ENCODE measurements around the gene OR2A12.

The OR2A12 gene

GRCh38 chr7:144144426-144144825 is 58.3 kb downstream of the OR2A12 start:
- Mint-ChIP-seq H3K4me1 (no peaks in the 10 kb centered on the region), H3K27ac (no peak overlapping the region), H3K4me3 (no peak overlapping the region), H3K9me3 (peaks cover 16% of the 10 kb centered on the region), H3K36me3 (no peaks in the 10 kb centered on the region)
- ATAC-seq, result no peak
- no peak for DNase-seq (ENCODE audit: low spot score in 2 of 2)

GRCh38 chr7:144148224-144148827 is 62.2 kb downstream of the OR2A12 start:
- Mint-ChIP-seq H3K36me3 (no peaks in the 10 kb centered on the region), H3K4me1 (no peaks in the 10 kb centered on the region), H3K9me3 (peaks cover 20% of the 10 kb centered on the region), H3K4me3 (no peak overlapping the region), H3K27ac (no peak overlapping the region)
- ATAC-seq (no peak), DNase-seq (ENCODE audit: low spot score in 2 of 2) (no peak)
